H1 (cell line): ENCODE measurements around the gene ARHGEF26.

Experiments used
- EP300 ChIP-seq, 2 experiments: IDR thresholded peaks; 1 replicate in 1 of 2; 2 replicates in 1 of 2; pipeline ENCODE4 v1.6.1; 2011 to 2012; ENCODE audit warnings: low read depth in 2 of 2, low read length in 2 of 2, mild to moderate bottlenecking in 2 of 2, borderline replicate concordance in 1 of 2, inconsistent platforms in 1 of 2, moderate library complexity in 1 of 2
- EZH2 ChIP-seq: fragments of 200-600 bp; sonication (generic); IDR thresholded peaks from 2 replicates; pipeline ENCODE4 v1.7.1; 2012; ENCODE audit warnings: low read depth, mild to moderate bottlenecking, moderate library complexity, low read length, inconsistent platforms; ENCODE audit not compliant: severe bottlenecking
- GTF2F1 ChIP-seq: IDR thresholded peaks from 2 replicates; pipeline ENCODE4 v1.6.1; 2012; ENCODE audit warnings: low read depth, low read length, improper control_type of control experiment, borderline replicate concordance
- POLR2A ChIP-seq, 2 experiments: IDR thresholded peaks; 1 replicate in 1 of 2; 2 replicates in 1 of 2; pipeline ENCODE4 v1.6.1; 2011; ENCODE audit warnings: low read depth in 2 of 2, low read length in 2 of 2, mild to moderate bottlenecking in 2 of 2; ENCODE audit errors: control extremely low read depth in 1 of 2
- POLR2AphosphoS5 ChIP-seq: IDR thresholded peaks from 2 replicates; pipeline ENCODE4 v1.6.1; 2011; ENCODE audit warnings: low read depth, low read length
- RFX5 ChIP-seq: IDR thresholded peaks from 2 replicates; pipeline ENCODE4 v1.6.1; 2011; ENCODE audit warnings: low read depth, low read length, improper control_type of control experiment, borderline replicate concordance
- SIRT6 ChIP-seq: IDR thresholded peaks from one replicate; pipeline ENCODE4 v1.7.1; 2012; ENCODE audit warnings: low read length, inconsistent platforms
- SP1 ChIP-seq: IDR thresholded peaks from 2 replicates; pipeline ENCODE4 v1.6.1; 2011; ENCODE audit warnings: low read depth, low read length
- TF ChIP-seq, protein P1 (sequence below), 3 experiments: IDR thresholded peaks; 1 replicate in 2 of 3; 2 replicates in 1 of 3; pipeline versions ENCODE4 v1.5.1 to v1.6.1; 2011; ENCODE audit warnings: low read length in 3 of 3, mild to moderate bottlenecking in 3 of 3, inconsistent platforms in 2 of 3, low read depth in 1 of 3, moderate library complexity in 1 of 3; ENCODE audit not compliant: insufficient read depth in 1 of 3; ENCODE audit errors: control extremely low read depth in 1 of 3

DNA sequence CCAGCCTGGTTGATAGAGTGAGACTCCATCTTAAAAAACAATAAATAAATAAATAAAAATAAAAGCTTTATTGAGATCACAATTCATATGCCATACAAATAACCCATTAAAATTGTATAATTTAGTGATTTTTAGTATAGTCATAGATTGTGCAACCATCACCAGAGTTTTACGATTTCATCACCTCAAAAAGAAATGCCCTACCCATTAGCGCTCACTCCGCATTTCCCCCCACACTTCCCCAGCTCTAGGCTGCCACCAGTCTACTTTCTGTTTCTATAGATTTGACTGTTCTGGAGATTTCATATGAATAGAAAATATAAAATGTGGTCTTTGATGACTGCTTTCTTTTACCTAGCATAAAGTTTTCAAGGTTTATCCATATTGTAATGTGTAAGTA is 57.0 kb downstream of the ARHGEF26 start:
- TF ChIP-seq EP300 (IDR thresholded peaks at IDR 0.05; ENCODE audit: borderline replicate concordance in 1 of 2, low read depth in 2 of 2, low read length in 2 of 2) (no peak), POLR2A (IDR thresholded peaks at IDR 0.05; ENCODE audit: control extremely low read depth in 1 of 2, low read depth in 2 of 2, low read length in 2 of 2) (no peak), EZH2 (no peak), POLR2AphosphoS5 (no peak), SP1 (no peak), GTF2F1 (no peak), RFX5 (no peak), SIRT6 (no peak)
- TF ChIP-seq, protein P1, sequence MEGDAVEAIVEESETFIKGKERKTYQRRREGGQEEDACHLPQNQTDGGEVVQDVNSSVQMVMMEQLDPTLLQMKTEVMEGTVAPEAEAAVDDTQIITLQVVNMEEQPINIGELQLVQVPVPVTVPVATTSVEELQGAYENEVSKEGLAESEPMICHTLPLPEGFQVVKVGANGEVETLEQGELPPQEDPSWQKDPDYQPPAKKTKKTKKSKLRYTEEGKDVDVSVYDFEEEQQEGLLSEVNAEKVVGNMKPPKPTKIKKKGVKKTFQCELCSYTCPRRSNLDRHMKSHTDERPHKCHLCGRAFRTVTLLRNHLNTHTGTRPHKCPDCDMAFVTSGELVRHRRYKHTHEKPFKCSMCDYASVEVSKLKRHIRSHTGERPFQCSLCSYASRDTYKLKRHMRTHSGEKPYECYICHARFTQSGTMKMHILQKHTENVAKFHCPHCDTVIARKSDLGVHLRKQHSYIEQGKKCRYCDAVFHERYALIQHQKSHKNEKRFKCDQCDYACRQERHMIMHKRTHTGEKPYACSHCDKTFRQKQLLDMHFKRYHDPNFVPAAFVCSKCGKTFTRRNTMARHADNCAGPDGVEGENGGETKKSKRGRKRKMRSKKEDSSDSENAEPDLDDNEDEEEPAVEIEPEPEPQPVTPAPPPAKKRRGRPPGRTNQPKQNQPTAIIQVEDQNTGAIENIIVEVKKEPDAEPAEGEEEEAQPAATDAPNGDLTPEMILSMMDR (IDR thresholded peaks at IDR 0.05; ENCODE audit: control extremely low read depth in 1 of 3, insufficient read depth in 1 of 3, low read depth in 1 of 3, low read length in 3 of 3), result no peak
